ENCODE results near the gene YPEL2. TPM values are rescaled to one million over a fixed set of nuclear protein-coding genes. Genes with fewer than 3 reads are reported as not detected.
"Not testable (repeated sequence)": the region's sequence is repeated elsewhere in the genome, so short reads cannot be mapped to it uniquely, and the experiment has no call there.

Gene YPEL2
- total RNA-seq, 1 experiment from 2014 or later = 1.9 TPM

GRCh38 chr17:59405944-59406705, 74.7 kb downstream of the YPEL2 start:
- no peak for DNase-seq (ENCODE audit: low read depth)

- DNase-seq (ENCODE audit: low read depth) = peak; percentile 37
Observed at GRCh38 chr17:59406808-59407381, 75.4 kb downstream of the YPEL2 start.

GRCh38 chr17:59409336-59410048, 78.0 kb downstream of the YPEL2 start:
- DNase-seq (ENCODE audit: low read depth) = no peak

- DNase-seq (ENCODE audit: low read depth) = no peak
Observed at GRCh38 chr17:59410049-59410437, 78.6 kb downstream of the YPEL2 start.

GRCh38 chr17:59412431-59412830, 81.0 kb downstream of the YPEL2 start:
- DNase-seq (ENCODE audit: low read depth) = not testable (repeated sequence)

GRCh38 chr17:59413014-59413766, 81.7 kb downstream of the YPEL2 start:
- no peak for DNase-seq (ENCODE audit: low read depth)

- DNase-seq (ENCODE audit: low read depth) = no peak
Observed at GRCh38 chr17:59415397-59415796, 83.9 kb downstream of the YPEL2 start.

GRCh38 chr17:59416184-59416583, 84.7 kb downstream of the YPEL2 start:
- no peak for DNase-seq (ENCODE audit: low read depth)

GRCh38 chr17:59417452-59417851, 86.0 kb downstream of the YPEL2 start:
- no peak for DNase-seq (ENCODE audit: low read depth)

GRCh38 chr17:59418732-59419166, 87.3 kb downstream of the YPEL2 start:
- DNase-seq (ENCODE audit: low read depth) = no peak

GRCh38 chr17:59420901-59421300, 89.4 kb downstream of the YPEL2 start:
- DNase-seq (ENCODE audit: low read depth) = no peak

- no peak for DNase-seq (ENCODE audit: low read depth)
Observed at GRCh38 chr17:59421722-59422121, 90.3 kb downstream of the YPEL2 start.

- peak; percentile 62 for DNase-seq (ENCODE audit: low read depth)
Observed at GRCh38 chr17:59423137-59423724, 91.8 kb downstream of the YPEL2 start.

GRCh38 chr17:59423903-59424302, 92.4 kb downstream of the YPEL2 start:
- no peak for DNase-seq (ENCODE audit: low read depth)

GRCh38 chr17:59424331-59424730, 92.9 kb downstream of the YPEL2 start:
- no peak for DNase-seq (ENCODE audit: low read depth)

GRCh38 chr17:59425085-59425931, 93.9 kb downstream of the YPEL2 start:
- DNase-seq (ENCODE audit: low read depth) = no peak

- DNase-seq (ENCODE audit: low read depth) = no peak
Observed at GRCh38 chr17:59426031-59426430, 94.6 kb downstream of the YPEL2 start.

GRCh38 chr17:59427425-59427921, 96.0 kb downstream of the YPEL2 start:
- peak; percentile 61 for DNase-seq (ENCODE audit: low read depth)

- no peak for DNase-seq (ENCODE audit: low read depth)
Observed at GRCh38 chr17:59427996-59428395, 96.5 kb downstream of the YPEL2 start.

- DNase-seq (ENCODE audit: low read depth) = no peak
Observed at GRCh38 chr17:59428916-59429485, 97.5 kb downstream of the YPEL2 start.

Measured in RPMI7951 (cell line).